GM08714 (cell line): ENCODE data around the gene ENTHD1.

ENCODE experiments used
- H3K4me3 ChIP-seq: fragments of 200-500 bp; sonication (Bioruptor generic); 2 replicates; pipeline ENCODE4 v1.5.1; 2014; ENCODE audit warnings: mild to moderate bottlenecking, low read length, inconsistent platforms
- ZNF274 ChIP-seq: IDR thresholded peaks from 2 replicates; pipeline ENCODE4 v1.6.1; 2012; ENCODE audit warnings: mild to moderate bottlenecking, low read depth, low read length

Gene ENTHD1

GRCh38 chr22:39776295-39777009, 117.1 kb downstream of the ENTHD1 start:
- no peak overlapping the region for H3K4me3 ChIP-seq
- TF ChIP-seq ZNF274: no peak

GRCh38 chr22:39773976-39774539, 119.5 kb downstream of the ENTHD1 start:
- no peak overlapping the region for H3K4me3 ChIP-seq
- no peak for TF ChIP-seq ZNF274

- no peak overlapping the region for H3K4me3 ChIP-seq
Measured at GRCh38 chr22:39773503-39773902, 120.1 kb downstream of the ENTHD1 start.

GRCh38 chr22:39771486-39771885, 122.1 kb downstream of the ENTHD1 start:
- H3K4me3 ChIP-seq: no peak overlapping the region
- TF ChIP-seq ZNF274: no peak

More at GRCh38 chr22:39773503-39773902, 120.1 kb downstream of the ENTHD1 start:
- TF ChIP-seq ZNF274: no peak

GRCh38 chr22:39765661-39766060, 127.9 kb downstream of the ENTHD1 start:
- TF ChIP-seq ZNF274: no peak

GRCh38 chr22:39765046-39765445, 128.5 kb downstream of the ENTHD1 start:
- no peak for TF ChIP-seq ZNF274
- H3K4me3 ChIP-seq: no peak overlapping the region

More at GRCh38 chr22:39765661-39766060, 127.9 kb downstream of the ENTHD1 start:
- H3K4me3 ChIP-seq: no peak overlapping the region

GRCh38 chr22:39763276-39763675, 130.3 kb downstream of the ENTHD1 start:
- H3K4me3 ChIP-seq: no peak overlapping the region
- TF ChIP-seq ZNF274: no peak

GRCh38 chr22:39750759-39751158, 142.8 kb downstream of the ENTHD1 start:
- no peak overlapping the region for H3K4me3 ChIP-seq
- no peak for TF ChIP-seq ZNF274

- no peak for TF ChIP-seq ZNF274
- H3K4me3 ChIP-seq: no peak overlapping the region
Measured at GRCh38 chr22:39748877-39749276, 144.7 kb downstream of the ENTHD1 start.

GRCh38 chr22:39746600-39747262, 146.8 kb downstream of the ENTHD1 start:
- TF ChIP-seq ZNF274: no peak
- no peak overlapping the region for H3K4me3 ChIP-seq

GRCh38 chr22:39745789-39746188, 147.8 kb downstream of the ENTHD1 start:
- TF ChIP-seq ZNF274: no peak
- H3K4me3 ChIP-seq: no peak overlapping the region

GRCh38 chr22:39744353-39744752, 149.2 kb downstream of the ENTHD1 start:
- no peak overlapping the region for H3K4me3 ChIP-seq
- no peak for TF ChIP-seq ZNF274

- H3K4me3 ChIP-seq: no peak overlapping the region
- TF ChIP-seq ZNF274: no peak
Measured at GRCh38 chr22:39743935-39744334, 149.6 kb downstream of the ENTHD1 start.

- no peak overlapping the region for H3K4me3 ChIP-seq
- no peak for TF ChIP-seq ZNF274
Measured at GRCh38 chr22:39739338-39740027, 154.1 kb downstream of the ENTHD1 start.

GRCh38 chr22:39738746-39739145, 154.8 kb downstream of the ENTHD1 start:
- no peak overlapping the region for H3K4me3 ChIP-seq
- no peak for TF ChIP-seq ZNF274

GRCh38 chr22:39735776-39736175, 157.8 kb downstream of the ENTHD1 start:
- TF ChIP-seq ZNF274: no peak
- no peak overlapping the region for H3K4me3 ChIP-seq
